B cell (primary cell): ENCODE measurements around the gene HTR2B.

Source experiments
- EZH2 ChIP-seq: IDR thresholded peaks from 2 replicates; pipeline ENCODE4 v1.6.1; 2012; ENCODE audit warnings: borderline replicate concordance, low read depth, mild to moderate bottlenecking, moderate library complexity, low read length; ENCODE audit not compliant: insufficient read depth, poor library complexity, severe bottlenecking
- TF ChIP-seq, protein P1 (sequence below): fragments of 200-600 bp; IDR thresholded peaks from one replicate; pipeline ENCODE4 v1.8.0; 2022; ENCODE audit warnings: antibody characterized with exemption, mild to moderate bottlenecking

DNA sequence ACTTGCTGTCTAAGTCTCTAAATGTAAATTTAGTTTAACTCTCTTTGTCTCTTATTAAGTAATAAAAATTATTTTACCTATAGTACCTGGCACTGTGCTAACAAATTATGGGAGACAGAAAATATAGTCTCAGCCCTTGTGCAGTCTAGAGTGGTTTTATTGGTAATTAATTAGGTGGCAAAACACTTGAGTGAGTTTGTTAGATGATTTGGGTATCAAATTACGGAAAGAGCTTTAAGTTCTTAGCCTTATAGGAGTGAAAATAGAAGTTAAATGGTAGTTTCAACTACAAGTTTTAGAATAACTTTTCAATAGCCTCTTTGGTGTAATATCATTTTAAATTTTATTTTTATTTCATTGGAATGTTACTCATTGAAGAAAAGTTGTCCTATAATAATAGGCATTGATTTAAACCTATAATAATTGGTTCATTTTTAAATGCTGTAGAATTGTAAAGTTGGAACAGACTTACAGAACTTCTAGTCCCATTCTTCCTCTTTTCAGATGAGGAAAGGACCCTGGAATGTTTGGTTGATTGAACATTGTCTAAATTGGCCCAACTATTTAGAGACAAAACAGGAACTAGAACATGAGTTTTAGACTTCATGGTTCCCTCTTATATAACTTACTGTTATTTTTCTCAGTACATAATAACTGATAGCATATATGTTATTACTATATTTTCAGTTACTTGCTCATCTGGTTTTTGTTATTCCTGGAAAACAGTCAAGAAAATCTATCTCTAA lies 10.2 kb upstream of the HTR2B start:
- TF ChIP-seq, protein P1, sequence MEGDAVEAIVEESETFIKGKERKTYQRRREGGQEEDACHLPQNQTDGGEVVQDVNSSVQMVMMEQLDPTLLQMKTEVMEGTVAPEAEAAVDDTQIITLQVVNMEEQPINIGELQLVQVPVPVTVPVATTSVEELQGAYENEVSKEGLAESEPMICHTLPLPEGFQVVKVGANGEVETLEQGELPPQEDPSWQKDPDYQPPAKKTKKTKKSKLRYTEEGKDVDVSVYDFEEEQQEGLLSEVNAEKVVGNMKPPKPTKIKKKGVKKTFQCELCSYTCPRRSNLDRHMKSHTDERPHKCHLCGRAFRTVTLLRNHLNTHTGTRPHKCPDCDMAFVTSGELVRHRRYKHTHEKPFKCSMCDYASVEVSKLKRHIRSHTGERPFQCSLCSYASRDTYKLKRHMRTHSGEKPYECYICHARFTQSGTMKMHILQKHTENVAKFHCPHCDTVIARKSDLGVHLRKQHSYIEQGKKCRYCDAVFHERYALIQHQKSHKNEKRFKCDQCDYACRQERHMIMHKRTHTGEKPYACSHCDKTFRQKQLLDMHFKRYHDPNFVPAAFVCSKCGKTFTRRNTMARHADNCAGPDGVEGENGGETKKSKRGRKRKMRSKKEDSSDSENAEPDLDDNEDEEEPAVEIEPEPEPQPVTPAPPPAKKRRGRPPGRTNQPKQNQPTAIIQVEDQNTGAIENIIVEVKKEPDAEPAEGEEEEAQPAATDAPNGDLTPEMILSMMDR = no peak
- TF ChIP-seq EZH2 = no peak
